Activated CD4-positive, alpha-beta T cell treated with anti-CD3 and anti-CD28 coated beads, Interleukin-2, amount 50 U/mL, for 16 hours (primary cell): Measurements from ENCODE around the gene UBAC1.
"Not testable (repeated sequence)": the region's sequence is repeated elsewhere in the genome, so short reads cannot be mapped to it uniquely, and the experiment has no call there.

Experiments
- DNase-seq: peaks from one replicate; pipeline ENCODE4 v3.0.0-alpha.2; 2020

The UBAC1 gene

DNA sequence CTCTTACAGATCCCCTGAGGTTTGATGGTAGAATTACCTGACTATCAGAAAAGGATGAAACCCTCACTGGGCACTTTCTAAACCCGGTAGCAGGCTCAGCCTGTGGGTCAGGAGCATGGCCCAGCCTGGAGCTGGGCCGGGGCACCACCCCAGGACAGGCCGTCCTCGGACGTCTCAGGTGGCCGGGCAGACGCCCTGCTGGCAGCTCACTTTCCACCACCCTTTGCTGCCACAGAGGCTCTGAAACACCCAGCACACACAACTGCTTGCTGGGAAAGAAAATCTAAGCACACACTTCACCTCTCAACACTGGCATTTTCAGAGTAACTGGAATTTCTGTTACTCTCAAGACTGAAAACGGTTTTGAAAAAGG is 4.4 kb downstream of the UBAC1 start:
- no peak for DNase-seq

DNA sequence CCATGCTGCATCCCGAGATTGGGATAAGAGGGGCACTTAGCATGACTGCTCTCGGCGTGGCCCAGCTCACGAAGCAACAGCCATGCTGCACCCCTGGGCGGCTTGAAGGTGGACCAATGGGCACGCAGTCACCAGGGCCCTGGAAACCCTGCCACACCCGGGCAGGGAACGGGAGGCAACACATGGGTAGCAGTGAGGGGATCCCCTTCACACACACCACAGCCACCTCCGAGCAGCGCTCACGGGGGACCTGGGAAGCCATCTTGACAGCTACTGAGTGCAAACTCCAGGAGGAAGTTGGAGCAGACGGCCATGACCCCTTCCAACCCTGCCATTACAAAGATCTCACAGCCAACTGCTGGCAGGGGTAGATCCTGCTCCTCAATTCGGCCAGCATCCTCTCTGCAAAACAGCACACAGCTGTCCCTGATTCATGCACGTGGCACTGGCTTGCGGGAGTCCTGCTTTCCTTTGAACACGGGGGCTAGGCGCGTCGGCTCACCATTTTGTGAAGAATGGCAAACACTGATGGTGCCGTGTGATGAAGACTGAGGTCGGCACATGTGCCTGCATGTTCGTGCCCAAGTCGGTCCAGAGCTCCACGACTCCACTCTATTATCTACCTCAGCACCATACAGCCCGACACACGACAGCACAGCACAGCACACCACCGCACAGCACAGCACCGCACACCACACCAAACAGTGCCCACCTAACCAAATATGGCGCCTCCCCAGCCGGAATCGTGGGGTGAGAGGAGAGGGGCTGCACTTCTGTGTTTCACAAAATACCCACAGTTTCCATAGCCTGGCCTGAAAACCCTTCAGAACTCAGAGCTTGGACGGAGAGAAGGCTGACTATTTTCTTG is 5.0 kb downstream of the UBAC1 start:
- no peak for DNase-seq

DNA sequence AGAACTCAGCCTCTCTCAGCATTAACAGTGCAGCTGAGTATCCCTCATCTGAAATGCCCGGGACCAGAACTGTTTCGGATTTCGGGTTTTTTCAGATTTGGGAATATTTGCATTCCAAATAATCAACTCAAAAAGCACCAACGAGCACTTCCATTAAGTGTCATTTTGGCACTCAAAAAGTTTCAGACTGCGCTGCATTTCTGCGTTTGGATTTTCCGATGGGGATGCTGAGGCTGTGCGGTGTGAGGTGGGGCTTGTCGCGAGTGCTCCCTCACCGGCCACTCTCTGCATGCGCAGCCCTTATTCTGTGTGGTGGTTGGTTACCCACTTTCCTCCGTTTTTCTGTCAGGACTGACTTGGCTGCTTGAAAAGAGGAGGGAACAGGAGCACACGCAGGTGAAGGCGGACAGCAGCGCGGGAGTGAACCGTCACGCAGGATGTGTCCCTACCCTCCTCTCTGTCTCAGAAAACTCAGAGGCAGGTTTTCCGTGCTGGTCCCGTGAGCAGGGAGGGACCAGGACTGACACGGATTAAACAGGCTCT is 8.4 kb downstream of the UBAC1 start:
- no peak for DNase-seq

DNA sequence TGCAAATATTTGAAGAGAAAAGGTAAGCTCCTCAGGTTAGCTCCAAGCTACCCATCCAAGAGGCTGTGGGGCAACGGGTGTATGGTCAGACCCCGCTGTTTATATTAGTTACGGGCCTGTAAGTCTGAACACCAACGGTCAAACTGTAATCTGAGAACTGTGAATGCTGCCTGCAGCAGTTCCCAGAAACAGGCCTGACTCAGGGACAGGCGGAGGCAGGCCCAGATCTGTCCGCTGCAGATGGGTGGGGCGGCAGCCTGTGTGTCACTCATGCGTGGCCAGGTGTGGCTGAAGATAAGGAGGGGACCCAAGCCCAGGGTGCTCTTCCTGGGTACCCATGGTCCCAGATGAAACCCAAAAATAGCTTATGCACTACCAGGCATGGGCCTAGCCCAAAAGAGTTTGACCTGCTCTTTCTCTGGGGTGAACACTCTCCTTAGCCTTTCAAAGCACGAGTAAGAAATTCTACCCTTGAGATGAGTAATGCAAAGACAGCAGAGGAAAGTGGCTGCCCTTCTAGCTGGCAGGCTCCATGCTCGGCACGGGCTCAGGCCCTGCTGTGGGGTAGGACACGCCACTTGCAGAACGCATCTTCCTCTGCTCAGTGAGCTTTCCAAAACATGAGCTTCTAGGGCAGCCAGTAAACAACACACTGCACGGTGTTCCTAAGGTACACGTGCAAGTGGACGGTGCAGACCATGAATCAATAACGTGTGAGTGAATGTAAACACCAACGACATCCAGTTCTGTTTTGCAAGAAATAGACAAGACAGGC is 9.1 kb downstream of the UBAC1 start:
- no peak for DNase-seq

DNA sequence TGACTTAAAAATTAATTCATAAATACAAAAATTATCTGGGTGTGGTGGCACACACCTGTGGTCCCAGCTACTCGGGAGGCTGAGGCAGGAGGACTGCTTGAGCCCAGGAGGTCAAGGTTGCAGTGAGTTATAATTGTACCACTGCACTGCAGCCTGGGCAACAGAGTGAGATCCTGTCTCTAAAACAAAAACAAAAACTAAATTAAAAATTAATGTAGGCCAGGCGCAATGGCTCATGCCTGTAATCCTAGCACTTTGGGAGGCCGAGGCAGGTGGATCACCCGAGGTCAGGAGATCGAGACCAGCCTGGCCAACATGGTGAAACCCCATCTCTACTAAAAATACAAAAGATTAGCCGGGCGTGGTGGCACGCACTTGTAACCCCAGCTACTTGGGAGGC is 9.9 kb downstream of the UBAC1 start:
- DNase-seq = not testable (repeated sequence)

DNA sequence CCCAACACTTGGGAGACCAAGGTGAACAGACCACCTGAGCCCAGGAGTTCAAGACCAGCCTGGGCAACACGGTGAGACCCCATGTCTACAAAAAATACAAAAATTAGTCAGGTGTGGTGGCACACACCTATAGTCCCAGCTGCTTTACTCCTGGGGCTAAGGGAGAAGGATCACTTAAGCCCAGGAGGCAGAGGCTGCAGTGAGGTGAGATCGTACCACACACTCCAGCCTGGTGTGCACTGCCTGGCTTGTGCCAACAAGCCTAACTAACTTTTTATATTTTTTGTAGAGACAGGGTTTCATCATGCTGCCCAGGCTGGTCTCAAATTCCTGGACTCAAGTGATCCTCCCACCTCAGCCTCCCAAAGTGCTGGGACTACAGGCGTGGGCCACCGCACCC is 10.3 kb downstream of the UBAC1 start:
- DNase-seq = not testable (repeated sequence)

DNA sequence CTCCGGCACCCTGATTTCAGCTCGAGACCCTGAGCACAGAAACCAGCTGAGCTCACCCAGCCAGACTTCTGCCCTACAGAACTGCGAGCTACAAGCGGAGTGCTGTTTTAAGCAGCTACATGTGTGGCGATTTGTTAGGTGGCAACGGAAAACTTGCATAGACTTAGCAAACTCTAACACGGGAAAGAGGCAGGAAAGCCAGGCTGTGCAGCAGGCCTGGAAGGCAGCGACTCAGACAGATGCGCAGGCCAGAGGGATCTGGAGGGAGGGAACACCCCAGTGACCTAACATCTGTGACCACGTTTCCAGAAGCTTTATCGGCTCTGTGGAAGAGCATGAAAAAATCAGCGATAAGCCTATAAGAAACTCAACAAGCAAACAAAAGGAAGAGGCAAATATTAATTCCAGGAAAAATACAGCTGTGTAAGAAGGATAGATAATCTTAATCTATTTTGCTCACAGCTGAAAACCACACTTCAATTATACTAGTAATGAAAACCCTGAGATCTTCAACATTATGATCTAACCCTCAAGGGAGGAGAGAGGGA is 11.0 kb downstream of the UBAC1 start:
- no peak for DNase-seq

DNA sequence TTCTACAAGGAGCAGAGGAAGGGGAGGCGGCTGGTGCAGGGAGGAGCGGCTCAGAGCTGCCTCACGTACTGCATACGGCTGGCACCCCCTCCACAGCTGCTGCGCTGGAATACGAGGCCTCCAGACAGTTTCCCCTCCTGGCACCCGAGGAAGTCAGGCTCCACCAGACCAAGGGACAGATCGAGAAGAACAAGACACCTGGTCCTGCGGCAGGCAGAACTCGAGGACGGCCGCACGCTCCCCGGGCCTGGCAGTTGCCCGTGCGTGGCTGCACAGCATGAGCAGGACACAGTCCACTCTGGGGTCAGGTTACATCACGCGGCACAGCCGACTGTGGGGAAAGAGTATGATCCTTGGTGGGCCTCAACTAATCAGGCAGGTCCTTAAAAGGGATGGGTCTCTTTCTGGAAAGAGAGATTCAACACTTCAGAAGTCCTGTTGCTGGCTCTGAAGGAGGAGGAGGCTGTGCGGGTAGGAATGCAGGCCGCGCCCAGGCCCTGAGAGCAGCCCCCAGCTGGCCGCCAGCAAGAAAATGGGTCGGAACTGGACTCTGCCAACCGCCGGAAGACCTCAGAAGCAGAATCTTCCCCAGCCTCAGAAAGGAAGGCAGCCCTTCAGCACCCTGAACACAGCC is 11.6 kb downstream of the UBAC1 start:
- no peak for DNase-seq

DNA sequence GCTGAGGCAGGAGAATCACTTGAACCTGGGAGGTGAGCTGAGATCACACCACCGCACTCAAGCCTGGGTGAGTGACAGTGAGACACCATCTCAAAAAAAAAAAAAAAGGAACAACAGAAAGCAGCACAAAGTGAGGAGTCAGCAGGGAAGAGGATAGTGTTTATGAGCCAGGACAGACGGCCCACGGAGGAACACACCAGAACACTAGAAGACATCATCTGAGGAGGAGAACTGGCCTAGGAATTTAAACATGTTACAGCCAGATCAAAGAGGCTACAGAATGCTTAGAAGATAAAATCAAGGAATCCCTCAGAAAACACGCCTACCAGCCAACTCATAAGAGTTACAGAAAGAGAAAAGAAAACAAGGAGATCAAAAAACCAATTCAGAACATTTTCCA is 12.2 kb downstream of the UBAC1 start:
- no peak for DNase-seq

DNA sequence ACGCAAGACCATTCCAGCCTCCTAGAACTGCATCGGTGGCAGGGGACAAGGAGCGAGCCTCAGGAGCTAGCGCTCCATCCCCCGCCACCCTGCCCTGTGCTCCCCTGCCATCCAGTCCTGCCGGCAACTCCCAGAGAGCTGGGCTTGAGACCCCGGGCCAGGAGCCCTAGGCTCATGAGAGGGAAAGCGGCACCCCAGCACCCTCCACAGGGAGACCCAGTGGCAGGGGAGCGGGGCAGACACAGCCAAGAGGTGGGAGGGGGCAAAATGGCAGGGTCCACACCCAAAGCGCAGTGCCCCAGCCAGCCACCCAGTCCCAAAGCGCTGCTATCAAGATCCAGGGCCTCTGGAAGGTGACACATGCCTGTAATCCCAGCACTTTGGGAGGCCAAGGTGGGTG is 12.7 kb downstream of the UBAC1 start:
- no peak for DNase-seq

DNA sequence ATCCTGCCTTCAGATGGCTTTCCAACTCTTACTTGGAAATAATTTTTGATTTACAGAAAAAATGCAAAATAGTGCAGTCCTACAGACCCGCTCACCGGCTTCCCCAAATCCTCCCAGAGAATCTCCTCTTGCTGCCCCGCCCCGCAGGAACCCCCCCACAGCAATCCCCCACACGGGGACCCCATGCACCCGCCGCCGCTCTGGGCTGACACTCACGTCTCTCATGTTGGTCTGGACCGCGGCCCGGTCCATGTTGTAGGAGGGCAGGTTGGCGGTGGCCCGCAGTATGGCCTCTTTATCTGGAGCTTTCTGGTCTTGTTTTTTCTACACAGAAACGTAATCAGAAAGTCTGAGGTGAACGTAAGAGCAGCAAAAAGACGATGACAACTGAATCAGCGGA is 13.6 kb downstream of the UBAC1 start:
- no peak for DNase-seq

DNA sequence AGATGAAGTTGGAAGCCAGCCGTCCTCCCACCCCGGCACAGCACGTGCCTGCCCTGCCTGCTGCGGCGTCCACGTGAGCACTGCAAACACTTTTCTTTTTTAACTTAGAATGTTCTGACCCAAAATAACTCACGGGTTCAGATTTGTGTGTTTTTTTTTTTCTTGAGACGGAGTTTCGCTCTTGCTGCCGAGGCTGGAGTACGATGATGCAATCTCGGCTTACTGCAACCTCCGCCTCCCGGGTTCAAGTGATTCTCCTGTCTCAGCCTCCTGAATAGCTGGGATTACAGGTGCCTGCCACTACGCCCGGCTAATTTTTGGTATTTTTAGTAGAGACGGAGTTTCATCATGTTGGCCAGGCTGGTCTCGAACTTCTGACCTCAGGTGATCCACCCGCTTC is 14.1 kb downstream of the UBAC1 start:
- DNase-seq = not testable (repeated sequence)

DNA sequence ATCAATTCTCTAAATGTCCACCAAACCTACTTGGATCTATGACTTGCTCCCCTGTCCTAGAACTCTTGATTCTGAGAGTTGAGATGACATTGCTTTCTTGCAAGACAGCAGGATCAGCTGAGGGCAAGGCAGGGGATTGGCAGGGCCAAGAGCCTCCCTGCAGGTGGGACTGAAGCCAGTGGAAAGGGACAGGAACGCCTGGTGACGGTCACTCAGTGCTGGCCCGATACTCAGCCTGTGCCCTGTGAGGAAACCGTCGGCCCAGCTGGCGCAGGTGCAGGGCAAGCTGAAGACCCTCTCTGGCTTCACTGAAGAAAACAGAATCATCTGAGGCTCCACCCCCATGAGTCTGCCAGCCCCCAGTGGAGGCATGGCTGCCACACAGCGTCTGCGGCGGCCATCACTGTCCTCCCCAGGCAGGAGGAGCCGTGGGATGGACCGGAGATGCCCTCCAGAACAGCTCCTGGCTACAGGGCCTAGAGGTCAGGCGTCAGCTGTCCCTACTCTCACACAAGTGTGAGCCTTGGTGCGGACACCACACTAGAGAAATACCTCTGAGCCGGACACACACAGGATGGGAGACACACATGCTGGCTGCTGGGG is 14.7 kb downstream of the UBAC1 start:
- no peak for DNase-seq

DNA sequence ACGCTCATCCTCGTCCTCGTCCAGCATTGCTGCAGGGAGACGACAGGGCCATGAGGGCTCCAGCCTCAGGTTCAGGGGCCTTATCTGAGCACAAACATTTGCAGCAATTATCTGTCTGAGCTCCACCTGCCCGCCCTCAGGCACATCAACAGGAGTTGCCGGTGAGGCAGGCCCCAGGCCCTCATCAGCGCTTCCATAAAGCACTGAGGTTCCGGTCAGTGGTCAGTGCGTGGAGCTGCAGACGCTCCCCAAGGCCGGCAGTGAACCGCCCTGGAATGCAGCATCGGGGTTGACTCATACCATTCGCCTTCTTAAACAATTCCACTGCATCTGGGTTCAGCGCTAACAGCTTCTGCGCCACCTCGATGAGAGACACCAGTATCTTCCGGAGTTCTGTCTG is 15.2 kb downstream of the UBAC1 start:
- no peak for DNase-seq

DNA sequence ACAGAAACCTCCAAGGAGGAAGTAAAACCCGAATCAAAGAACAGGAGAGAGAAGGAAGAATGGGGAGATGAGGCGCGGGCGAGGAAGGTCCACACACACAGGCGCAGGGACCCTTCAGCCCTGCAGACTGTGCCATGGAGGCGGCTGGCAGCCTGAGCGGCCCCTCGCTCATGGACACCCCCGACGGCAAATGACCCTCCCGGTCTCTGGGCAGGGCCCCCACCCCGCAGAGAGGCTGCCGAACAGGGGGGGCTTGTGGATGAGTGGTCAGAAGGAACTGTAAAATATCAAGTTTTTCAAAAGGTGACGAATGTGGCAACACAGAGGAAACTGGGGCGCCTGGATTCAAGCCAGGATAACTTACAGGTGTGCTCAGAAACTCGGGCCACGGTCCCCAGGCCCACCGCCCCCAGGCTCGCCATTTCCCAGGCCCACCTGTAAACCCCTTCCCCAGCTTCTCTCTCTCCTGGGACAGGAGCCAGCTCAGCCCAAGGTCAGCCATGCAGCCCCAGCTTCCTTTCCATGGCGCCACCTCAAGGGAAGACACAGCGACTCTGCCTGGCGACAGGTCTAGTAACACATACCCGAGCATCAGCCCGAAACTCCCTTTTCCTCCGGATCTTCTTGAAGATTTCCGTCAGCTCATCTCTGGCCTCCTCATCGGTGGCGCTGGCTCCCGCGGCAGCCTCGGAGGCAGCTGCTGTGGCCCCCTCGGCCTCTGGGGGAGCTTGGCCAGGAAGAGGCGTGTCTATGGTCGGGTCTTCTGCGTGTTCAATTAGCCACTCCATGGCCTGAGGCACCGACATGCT is 16.5 kb downstream of the UBAC1 start:
- no peak for DNase-seq

DNA sequence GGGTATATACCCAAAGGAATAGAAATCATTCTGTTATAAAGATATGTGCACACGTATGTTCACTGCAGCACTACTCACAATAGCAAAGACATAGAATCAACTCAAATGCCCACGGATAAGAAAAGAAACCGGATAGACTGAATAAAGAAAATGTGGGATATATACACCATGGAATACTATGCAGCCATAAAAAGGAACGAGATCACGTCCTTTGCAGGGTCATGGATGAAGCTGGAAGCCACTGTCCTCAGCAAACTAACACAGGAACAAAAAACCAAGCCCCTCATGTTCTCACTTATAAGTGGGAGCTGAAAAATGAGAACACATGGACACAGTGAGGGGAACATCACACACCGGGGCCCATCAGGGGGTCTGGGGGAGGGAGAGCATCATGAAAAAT is 17.6 kb downstream of the UBAC1 start:
- not testable (repeated sequence) for DNase-seq

DNA sequence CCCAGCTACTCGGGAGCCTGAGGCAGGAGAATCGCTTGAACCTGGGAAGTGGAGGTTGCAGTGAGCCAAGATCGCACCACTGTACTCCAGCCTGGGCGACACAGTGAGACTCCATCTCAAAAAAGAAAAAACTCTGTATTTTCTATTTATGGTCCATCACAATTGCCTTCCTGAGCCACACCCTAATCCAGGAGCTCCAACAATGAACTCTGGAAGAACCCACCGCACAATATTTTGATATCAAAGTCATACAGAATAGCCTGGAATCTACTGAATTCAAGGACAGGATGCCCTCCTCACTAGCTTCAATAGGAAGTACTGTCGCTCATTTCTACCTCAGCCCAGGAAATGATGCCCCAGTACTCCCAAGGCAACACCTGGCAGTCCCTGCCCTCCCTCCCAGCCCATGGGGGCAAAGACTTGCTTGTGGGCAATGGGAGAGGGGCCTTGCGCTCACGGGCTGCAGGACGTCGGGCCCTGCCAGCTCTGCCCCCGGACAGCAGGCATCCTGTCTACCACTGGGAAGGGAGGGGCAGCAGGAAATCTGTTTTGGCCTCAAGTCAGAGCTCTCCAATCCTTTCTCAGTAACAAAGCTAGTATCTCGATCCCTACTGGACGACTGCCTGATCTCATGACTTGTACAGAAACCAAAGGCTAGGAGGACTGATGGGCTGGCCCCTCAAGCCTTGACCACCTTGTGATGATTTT is 19.7 kb downstream of the UBAC1 start:
- no peak for DNase-seq

DNA sequence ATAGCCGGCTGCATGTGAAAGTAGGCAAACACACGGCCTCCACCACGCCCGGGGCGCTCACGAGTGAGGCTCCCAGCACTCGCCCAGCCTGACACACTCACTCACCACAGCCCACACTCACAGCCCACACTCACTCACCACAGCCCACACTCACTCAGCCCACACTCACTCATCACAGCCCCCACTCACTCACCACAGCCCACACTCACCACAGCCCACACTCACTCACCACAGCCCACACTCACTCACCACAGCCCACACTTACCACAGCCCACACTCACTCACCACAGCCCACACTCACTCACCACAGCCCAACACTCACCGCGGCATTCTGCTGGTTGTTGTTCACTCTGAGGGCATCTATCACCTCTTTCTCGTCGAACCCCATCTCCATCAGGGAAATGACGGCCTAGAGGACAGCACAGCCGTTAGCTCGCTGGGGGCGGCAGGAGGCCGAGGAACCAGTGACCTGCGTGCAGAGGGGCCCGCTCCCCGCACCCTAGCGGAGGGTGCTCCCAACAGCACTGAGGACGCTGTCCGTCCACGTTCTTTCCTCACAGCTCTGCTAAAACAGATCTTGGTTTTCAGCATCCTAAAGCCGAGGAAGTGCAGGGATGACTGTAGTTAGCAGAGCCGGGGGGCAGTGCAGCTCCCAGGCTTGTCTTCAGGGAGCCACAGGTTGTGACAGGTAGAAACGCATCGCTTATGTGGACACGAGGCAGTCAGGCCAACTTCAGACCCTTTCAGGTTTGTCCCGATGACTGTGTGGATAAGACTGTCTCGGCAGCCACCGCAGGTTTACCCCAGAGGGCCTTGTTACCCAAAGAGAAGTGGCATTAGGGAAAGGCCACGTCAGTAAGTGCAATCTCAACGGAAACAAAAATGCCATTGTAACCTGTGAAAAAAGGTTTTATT is 21.6 kb downstream of the UBAC1 start:
- DNase-seq = peak; percentile 64

DNA sequence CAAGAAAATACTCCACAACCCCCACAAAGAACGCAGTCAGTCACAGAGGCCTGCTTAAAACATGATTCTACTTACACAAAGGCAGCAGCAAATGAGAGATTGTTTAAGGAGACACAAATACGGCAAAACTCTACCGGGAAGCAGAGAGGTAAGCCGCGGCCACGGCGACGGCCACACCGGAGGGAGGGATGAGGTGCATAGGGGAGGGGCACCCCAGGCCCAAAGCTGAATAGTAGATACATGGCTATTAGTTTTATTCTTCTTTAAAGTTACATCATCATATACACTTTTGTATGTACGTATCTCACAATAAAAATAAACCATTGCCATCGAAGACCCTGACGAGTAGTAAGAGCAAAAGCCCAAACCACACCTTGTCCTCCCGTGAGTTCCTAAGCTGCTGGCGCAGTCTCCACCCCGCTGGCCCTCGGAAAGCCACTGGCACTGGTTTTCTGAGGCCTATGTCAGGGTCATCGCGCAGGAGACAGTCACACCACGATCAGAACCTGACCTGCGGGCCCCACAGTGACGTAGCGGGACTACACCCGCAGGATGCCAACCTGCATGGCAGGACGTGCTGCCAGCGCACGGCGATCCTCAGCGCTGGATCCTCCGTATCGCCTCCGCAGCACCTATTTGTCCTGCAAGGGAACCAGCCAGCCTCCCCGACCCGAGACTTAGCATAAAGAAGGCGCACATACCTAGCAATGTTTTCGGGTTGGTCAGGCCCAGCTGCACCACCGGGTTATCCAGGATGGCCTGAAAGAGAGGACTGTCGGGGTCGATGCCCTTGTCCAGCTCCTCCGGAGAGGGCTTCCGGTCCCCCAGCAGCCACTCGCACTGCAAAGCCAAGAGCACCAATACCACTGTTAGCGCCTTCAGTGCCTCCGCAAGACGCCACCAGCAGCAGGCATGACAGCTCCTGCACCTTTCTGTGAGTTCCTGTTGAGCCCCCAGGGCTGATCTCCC is 23.4 kb downstream of the UBAC1 start:
- no peak for DNase-seq
